Astrocyte of the cerebellum (primary cell): ENCODE results near the gene TBC1D22A.

Experiments
- DNase-seq: peaks from one replicate; pipeline ENCODE4 v3.0.0-alpha.2; 2011; ENCODE audit warnings: low read depth
- H3K4me3 ChIP-seq: 2 replicates; pipeline ENCODE4 v1.5.1; 2011; ENCODE audit warnings: mild to moderate bottlenecking, low read depth, low read length, moderate library complexity
- CTCF ChIP-seq: IDR thresholded peaks from 2 replicates; pipeline ENCODE4 v1.5.1; 2012; ENCODE audit warnings: low read length, low read depth, moderate library complexity, mild to moderate bottlenecking; ENCODE audit errors: missing control alignments
- in situ Hi-C: cut with HindIII; loops from 2 replicates; pipeline ENCODE4 v1.10.0; 2017; ENCODE audit warnings: low sequenced_read_pairs

The TBC1D22A gene

GRCh38 chr22:46737105-46737975, 25.1 kb upstream of the TBC1D22A start:
- TF ChIP-seq CTCF, result no peak
- H3K4me3 ChIP-seq, result peak overlapping the region; percentile 71
- DNase-seq, result no peak
- in situ Hi-C loops, result no loop called here

DNA sequence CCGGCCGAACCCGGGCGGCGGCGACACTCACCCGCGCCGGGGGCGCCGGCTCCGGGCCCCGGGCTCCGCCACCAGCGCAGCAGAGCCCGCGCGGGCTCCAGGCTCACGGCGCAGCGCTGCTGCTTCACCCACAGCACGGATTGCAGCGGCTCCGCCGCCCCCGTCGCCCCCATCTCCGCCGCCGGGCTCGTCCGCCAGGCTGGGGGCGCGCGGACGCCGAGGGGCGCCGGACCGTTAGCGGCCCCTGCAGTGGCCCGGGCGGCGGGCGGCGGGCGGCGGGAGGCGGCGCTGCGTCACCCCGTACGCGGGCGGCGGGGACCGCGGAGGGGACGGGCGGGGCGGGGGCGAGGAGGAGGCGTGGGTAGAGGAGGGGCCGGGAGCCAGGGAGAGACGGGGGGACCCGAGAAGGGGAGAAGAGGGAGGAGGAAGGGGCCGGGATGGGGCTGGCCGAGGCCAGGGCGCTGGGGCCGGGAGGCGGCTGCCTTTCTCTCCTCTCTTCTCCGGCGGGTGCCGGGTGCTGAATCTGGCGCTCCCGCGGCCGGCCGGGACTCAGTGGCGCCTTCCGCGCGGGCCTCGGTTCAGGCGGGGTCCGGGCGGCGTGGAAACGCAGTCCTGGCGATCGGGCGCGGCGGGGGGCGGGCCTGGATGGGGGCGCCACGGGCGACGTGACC, 24.3 kb upstream of the TBC1D22A start, which contains the start of gene CERK:
Gene CERK (minus strand): TSS at position 277 of the 671 bp plus-strand sequence. CDS start 104 bp downstream, at position 173.
- in situ Hi-C loops, result no loop called here
- TF ChIP-seq CTCF, result no peak
- peak within 1 kb of the TSS; percentile 71 for H3K4me3 ChIP-seq
- DNase-seq, result no peak

DNA sequence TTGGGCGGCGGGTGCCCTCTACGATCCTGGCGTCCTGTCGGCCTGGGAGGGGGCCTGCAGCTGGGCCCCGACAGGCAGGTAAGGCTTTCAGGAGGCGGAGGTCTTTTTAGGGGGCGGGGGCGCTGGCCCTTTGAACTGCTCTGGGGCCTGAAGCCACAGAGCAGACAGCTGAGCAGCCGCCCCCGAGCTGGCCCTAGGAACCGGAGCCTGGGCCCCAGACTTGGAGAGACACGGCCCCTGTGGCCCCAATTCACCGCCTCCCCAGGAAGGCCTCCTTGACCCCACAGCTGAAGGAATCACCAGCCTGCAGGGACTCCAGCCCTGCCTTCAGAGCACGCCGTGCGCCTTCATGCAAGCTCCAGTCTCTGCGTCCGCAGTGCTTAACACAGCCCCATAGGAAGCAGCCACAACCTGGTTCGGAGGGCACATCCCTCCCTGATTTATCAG, 23.8 kb upstream of the TBC1D22A start:
- TF ChIP-seq CTCF, result no peak
- in situ Hi-C loops, result no loop called here
- H3K4me3 ChIP-seq, result peak overlapping the region; percentile 71
- DNase-seq, result no peak

- TF ChIP-seq CTCF, result no peak
- no peak for DNase-seq
Measured at GRCh38 chr22:46739094-46739870, 23.2 kb upstream of the TBC1D22A start.

DNA sequence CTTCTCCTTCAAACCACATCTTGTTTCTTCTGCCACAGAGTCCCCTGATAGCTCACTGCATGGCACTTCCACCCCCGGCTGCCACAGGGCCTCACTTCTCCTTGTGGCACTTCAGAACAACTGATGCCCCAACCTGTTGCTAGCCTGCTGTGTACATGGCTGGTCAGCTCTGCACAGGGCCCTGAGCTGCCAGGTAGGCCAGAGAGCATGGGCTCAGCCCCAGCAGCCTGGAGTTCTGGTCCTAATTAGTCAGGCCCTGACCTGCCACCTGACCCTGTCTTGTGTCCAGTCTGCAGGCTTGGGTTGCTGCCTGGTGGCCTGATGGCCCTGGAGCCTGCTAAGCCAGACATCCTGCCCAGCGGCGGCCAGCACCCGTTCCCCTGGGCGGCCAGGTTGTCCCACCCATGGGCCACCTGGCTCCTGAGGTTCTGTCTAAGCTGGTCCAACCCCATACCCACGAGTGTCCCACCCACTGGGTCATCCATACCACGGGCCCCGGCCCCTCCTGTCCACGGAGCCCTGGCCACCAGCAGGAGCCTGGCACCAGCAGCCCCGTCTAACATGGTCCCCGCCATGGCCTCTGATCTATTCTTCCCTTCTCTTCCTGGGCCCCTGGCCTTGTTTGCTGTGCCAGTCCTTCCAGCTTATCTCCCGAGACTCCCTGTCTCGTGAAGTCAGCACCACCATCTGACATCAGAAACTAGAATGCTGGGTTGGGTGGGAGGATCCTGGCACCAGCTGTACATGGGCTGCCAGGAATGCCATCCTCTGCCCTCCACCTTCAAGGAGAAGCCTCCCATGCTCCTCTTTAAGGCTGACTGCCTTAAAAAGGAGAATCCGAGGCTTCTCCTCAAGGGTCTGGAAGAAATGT, 21.3 kb upstream of the TBC1D22A start:
- in situ Hi-C loops, result no loop called here
- no peak for DNase-seq
- H3K4me3 ChIP-seq, result no peak overlapping the region
- no peak for TF ChIP-seq CTCF

More at GRCh38 chr22:46739094-46739870, 23.2 kb upstream of the TBC1D22A start:
- peak overlapping the region; percentile 71 for H3K4me3 ChIP-seq
- in situ Hi-C loops, result no loop called here
